CD4-positive, alpha-beta T cell treated with Interleukin-6 for 4 hours (primary cell): ENCODE data around the gene TM9SF1.

Experiments
- DNase-seq: peaks from one replicate; pipeline ENCODE4 v3.0.0-alpha.2; 2020; ENCODE audit warnings: mixed read lengths

Gene TM9SF1

GRCh38 chr14:24178399-24179178 is 16.7 kb downstream of the TM9SF1 start:
- DNase-seq, result no peak

DNA sequence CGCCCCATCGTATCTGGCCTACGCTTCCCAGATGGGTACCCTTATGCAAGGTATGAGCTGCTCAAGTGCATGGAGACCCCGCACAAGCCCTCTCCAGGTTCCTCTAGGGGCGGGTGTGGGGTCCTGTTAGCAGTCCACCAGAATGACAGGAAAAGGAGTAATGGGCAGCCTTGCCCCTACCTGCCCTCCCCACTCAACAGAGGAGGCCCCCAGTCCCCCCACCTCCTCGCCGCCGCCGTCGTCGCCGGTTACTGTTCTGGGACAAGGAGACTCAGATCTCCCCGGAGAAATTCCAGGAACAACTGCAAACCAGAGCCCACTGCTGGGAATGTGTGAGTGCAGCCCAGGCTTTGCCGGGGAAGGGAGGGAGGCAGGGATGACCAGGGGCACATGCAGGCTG is 17.4 kb downstream of the TM9SF1 start:
- no peak for DNase-seq

GRCh38 chr14:24177041-24177825 is 18.0 kb downstream of the TM9SF1 start:
- no peak for DNase-seq

- no peak for DNase-seq
These were observed 18.6 kb downstream of the TM9SF1 start for GRCh38 chr14:24176599-24176998.

GRCh38 chr14:24172871-24173281 is 22.4 kb downstream of the TM9SF1 start:
- no peak for DNase-seq

- DNase-seq, result no peak
These were observed 22.9 kb downstream of the TM9SF1 start for GRCh38 chr14:24172261-24172860.

DNA sequence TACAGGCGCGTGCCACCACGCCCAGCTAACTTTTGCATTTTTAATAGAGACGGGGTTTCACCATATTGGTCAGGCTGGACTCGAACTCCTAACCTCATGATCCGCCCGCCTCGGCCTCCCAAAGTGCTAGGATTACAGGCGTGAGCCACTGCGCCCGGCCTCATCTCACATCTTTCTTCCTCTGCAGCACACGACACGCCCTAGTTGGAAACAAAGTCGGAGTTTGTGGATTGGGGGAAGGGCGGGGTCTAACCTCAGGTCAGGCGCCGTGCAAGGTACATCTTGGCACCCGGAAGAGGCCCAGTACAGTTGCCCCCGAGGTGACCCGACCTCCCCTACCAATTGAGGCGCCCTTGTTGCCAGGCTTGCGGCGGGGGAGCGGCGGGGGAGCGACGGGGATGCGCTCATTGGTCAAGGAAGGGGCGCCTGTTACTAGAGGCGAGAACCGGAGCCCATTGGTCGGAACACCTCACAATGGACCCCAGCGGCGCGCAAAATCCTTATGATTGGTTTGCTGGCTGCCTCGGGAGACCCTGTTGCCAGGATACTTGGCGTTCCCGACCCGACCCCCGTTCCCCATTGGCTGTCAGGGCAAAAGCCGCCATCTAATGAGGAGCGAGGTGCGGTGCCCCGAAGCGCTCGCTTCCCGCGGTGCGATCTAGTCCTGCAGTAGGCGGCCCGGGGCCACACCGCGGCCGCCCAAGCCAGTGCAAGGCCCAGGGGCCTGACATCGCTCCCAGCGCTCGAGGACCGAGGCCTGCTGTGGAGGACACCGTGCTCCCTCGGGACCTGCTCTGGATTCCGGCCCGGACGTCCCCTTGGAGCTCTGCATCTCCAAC is 23.6 kb downstream of the TM9SF1 start, which contains the start of gene REC8:
Gene REC8 (plus strand): TSS at position 659 of the 839 bp plus-strand sequence. CDS start 473 bp downstream, outside the sequence.
- peak; percentile 80 for DNase-seq

- DNase-seq, result no peak
These were observed 27.6 kb downstream of the TM9SF1 start for GRCh38 chr14:24167469-24168114.

GRCh38 chr14:24165785-24166184 is 29.5 kb downstream of the TM9SF1 start:
- DNase-seq, result no peak

- DNase-seq, result no peak
These were observed 30.7 kb downstream of the TM9SF1 start for GRCh38 chr14:24164518-24164991.

DNA sequence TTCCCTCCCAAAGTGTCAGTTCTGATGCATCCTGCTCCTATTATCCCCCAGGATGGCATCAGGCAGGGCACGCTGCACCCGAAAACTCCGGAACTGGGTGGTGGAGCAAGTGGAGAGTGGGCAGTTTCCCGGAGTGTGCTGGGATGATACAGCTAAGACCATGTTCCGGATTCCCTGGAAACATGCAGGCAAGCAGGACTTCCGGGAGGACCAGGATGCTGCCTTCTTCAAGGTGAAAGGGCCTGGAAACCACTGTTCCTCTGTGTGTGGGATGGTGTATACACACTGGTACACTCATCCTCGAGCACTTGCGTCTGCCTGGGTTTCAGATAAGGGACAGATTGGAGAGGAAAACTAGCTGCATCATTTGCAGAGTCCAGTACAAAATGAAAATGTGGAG is 33.1 kb downstream of the TM9SF1 start:
- DNase-seq, result peak; percentile 8

- DNase-seq, result peak; percentile 98
These were observed 34.1 kb downstream of the TM9SF1 start, which contains the start of gene IRF9 for GRCh38 chr14:24160850-24161804. IRF9 (plus strand) TSS chr14:24161265; CDS start chr14:24162145, 880 bp downstream.

DNA sequence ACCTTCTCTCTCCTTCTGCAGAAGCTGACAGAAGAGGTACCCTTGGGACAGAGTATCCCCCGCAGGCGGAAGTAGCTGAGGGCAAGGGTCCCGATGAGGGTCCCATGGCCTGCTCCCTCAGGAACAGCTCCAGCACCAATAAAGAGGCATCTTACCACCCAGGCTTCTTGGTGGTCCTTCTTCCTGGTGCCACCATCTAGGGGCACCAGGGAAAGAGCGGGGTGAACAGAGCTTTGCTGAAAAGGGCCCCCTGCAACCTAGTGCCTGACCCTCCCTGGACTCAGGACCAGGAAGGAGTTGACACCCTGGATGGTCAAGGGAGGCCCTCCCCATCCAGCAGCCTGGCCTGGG is 34.8 kb downstream of the TM9SF1 start:
- DNase-seq, result no peak

DNA sequence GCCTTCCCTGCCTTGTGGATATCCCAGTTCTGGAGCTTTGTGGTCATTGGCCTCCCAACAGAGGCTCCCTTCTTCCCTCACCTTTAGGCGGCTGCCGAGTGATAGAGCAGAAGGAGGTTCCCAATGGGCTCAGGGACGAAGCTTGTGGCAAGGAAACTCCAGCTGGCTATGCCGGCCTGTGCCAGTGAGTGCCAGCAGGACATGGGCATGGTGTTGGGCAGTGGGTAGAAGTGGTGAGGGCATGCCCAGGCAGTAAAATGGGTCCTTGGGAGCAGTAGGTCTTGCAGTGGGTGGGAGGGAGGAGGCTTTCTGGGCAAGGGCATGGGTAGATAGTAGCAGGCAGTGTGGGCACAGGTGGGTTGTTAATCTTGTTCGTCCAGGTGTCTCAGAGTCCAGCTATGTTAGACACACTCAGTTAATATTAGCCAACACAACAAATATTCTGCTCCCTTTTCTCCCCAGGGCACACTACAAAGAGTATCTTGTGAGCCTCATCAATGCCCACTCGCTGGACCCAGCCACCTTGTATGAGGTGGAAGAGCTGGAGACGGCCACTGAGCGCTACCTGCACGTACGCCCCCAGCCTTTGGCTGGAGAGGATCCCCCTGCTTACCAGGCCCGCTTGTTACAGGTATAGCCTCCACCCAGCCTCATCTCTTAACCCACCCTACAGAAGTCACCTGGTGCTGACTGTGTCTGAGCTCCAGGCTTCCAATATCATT is 35.3 kb downstream of the TM9SF1 start:
- DNase-seq, result no peak

DNA sequence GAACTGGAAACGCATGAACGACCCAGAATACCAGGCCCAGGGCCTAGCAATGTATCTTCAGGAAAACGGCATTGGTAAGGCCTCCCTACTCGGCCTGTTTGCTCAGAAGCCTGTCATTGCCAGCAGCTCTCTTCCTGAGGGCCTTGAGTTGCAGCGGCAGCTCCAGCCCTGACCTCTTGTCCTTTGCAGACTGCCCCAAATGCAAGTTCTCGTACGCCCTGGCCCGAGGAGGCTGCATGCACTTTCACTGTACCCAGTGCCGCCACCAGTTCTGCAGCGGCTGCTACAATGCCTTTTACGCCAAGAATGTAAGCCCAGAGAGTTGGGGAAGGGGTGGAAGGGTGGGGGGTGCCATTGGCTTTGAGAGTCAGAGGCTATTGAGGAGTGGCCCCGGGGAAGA is 37.9 kb downstream of the TM9SF1 start:
- DNase-seq, result no peak

DNA sequence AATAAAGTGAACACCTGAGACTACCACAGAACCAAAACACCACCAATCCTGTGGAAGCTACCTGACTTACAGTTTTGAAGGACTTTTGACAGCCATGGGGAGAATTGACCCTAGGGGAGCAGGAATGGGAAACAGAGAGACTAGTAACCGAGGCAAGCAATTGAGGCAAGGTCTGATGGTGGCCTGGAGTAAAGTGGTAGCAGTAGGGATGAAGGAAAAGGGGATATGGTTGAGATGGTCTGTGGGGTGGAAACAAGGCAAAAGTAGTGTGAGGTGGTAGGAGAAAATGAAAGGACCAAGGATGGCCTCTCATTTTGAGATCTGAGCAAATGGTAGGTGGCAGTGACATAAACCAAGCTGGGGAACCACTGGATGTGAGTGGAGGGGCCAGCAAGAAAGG is 38.4 kb downstream of the TM9SF1 start:
- no peak for DNase-seq

GRCh38 chr14:24155100-24155499 is 40.1 kb downstream of the TM9SF1 start:
- no peak for DNase-seq

GRCh38 chr14:24151404-24152080 is 43.7 kb downstream of the TM9SF1 start:
- no peak for DNase-seq

DNA sequence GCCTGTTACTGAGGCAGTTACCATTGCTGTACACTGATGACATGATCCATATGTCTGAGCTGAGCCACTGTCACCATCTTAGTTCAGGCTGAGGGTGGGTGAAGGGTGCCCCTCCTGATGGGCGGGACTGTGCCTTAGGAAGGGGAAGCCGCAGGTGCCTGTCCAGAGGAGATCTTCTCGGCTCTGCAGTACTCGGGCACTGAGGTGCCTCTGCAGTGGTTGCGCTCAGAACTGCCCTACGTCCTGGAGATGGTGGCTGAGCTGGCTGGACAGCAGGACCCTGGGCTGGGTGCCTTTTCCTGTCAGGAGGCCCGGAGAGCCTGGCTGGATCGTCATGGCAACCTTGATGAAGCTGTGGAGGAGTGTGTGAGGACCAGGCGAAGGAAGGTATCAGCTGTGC is 44.2 kb downstream of the TM9SF1 start:
- no peak for DNase-seq
